Thyroid gland (tissue), 4 donors: Measurements from ENCODE around the gene GLB1L3. TPM values are rescaled to one million over a fixed set of nuclear protein-coding genes. Genes with fewer than 3 reads are reported as not detected.
A peak's percentile ranks its signal among the peaks of the same experiment; 100 is the strongest.

Source experiments
- DNase-seq, 2 donors: peaks; one replicate each; pipeline ENCODE4 v3.0.0-alpha.2; 2019
- H3K27ac ChIP-seq, 3 donors: fragments of 200-600 bp; sonication (generic); 1 replicate in 2 of 3; 2 replicates in 1 of 3; pipeline ENCODE4 v1.5.1; 2016 to 2019; ENCODE audit warnings: mild to moderate bottlenecking in 1 of 3, moderate library complexity in 1 of 3
- H3K27me3 ChIP-seq: fragments of 200-600 bp; sonication (generic); one replicate; pipeline ENCODE4 v1.5.1; 2019
- H3K36me3 ChIP-seq, 2 donors: fragments of 200-600 bp; sonication (generic); one replicate each; pipeline ENCODE4 v1.5.1; 2016 to 2019
- H3K4me1 ChIP-seq, 2 donors: fragments of 200-600 bp; sonication (generic); one replicate each; pipeline ENCODE4 v1.5.1; 2017 to 2019
- H3K4me3 ChIP-seq, 3 donors: fragments of 200-600 bp; sonication (generic); replicated peaks in 1 of 3; 1 replicate in 2 of 3; 2 replicates in 1 of 3; pipeline ENCODE4 v1.5.1; 2016; ENCODE audit warnings: mild to moderate bottlenecking in 1 of 3
- H3K9me3 ChIP-seq: fragments of 200-600 bp; sonication (generic); one replicate; pipeline ENCODE4 v1.5.1; 2017
- CTCF ChIP-seq, 6 experiments: fragments of 200-600 bp in 3 of 6; fragments of 450-650 bp in 3 of 6; sonication (generic) in 3 of 6; IDR thresholded peaks; one replicate each; pipeline ENCODE4 v1.5.1; 2016 to 2019; ENCODE audit warnings: antibody characterized with exemption in 6 of 6, mild to moderate bottlenecking in 2 of 6, inconsistent platforms in 1 of 6, moderate library complexity in 1 of 6
- POLR2A ChIP-seq, 2 donors: fragments of 450-650 bp; IDR thresholded peaks; one replicate each; pipeline ENCODE4 v1.6.1; 2017; ENCODE audit warnings: antibody characterized with exemption in 2 of 2, mild to moderate bottlenecking in 2 of 2, moderate library complexity in 1 of 2
- WGBS, 2 donors: methylation state at CpG; one replicate each; pipeline ENCODE4 v1.1.5; 2017; 5-methylcytosine and 5-hydroxymethylcytosine counted together
- intact Hi-C: fragments of 100-400 bp; cut with DNase I; formaldehyde crosslinking; loops from one replicate; pipeline ENCODE4 v1.15.1; 2023
- total RNA-seq, 4 donors: library from RNA; depleted of rRNA; stranded (reverse); fragments of >200 nt; gene quantifications; one replicate each; pipeline ENCODE4 v1.2.3, GENCODE V29; 2016

GLB1L3 gene
- total RNA-seq, 4 donors from 2014 or later = 0.63 to 2.0 (median 0.94) TPM

DNA sequence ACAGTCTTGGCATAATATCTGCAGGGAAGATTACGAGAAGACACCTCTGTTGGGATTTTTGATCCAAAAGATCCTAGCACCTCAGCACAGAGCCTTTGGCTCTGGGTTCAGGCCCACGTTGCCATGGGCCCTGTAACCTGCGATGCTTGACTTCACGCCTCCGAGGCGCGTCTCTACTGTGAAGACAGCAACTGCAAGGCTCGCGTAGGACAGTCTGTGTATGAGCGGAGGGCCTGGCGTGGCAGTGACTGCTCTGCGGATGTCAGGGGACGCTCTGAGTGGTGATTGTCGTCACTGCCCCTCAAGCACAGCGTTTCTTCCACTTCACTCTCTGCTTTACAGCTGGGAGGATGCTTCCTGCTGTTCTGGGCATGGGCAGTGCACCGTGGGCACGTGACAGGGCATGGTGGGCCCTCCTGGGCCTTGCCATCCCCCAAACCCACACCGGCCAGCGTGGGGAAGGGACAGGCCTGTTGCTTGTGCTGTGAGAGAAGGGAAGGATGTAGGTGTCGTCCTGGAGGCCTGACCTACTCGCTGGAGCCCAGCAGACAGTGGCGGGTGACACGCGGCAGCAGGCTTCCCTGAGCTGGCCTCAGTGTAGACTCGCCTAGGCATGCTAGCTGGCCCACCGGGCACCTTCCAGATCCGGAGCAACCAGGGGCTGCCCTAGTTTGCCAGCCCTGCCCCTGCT lies 82.1 kb downstream of the GLB1L3 start:
- Histone ChIP-seq H3K27ac (no peak overlapping the region), H3K4me3 (no peak overlapping the region), H3K27me3 (no peaks in the 10 kb centered on the region), H3K9me3 (no peaks in the 10 kb centered on the region), H3K4me1 (peaks cover 15 to 42% of the 10 kb centered on the region in 2 donors), H3K36me3 (no peaks in the 10 kb centered on the region)
- no peak for DNase-seq
- TF ChIP-seq CTCF (IDR thresholded peaks at IDR 0.05) = no peak
- no peak for TF ChIP-seq POLR2A (IDR thresholded peaks at IDR 0.05)
- WGBS, 2 donors = 89 to 93% methylated on average over 21 to 24 of the region's 27 CpGs
- intact Hi-C loops = no loop called here

DNA sequence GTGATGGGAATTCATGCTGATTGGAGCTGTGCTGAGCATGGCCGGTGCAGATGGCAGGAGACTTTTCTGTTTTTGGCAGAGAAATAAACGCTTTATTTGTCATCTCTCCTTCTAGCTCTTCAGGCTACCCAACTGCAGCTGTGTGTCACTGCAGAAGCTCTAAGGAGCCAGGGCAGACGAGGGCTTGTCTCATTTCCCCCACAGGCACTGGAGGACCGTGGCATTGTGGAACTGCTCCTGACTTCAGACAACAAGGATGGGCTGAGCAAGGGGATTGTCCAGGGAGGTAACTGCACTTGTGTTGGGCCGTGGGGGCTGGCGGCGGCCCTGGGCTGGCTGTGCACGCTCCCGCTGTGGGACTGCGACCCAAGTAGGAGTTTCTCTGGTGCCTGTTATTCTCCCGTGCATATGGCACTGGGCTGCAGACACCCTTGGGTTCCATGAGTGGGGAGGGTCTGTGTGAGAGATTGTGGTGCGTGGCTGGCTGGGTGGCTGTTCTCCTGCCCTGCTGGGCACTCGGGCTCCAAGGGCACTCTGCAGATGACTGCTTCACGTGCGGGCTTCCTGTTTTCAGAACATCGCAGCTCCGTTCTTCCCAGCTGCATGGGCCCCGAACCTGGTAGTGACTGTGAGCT lies 82.8 kb downstream of the GLB1L3 start:
- no peaks in the 10 kb centered on the region for H3K9me3 ChIP-seq
- no peaks in the 10 kb centered on the region for H3K27me3 ChIP-seq
- no peak for DNase-seq
- no peak overlapping the region for H3K4me3 ChIP-seq
- H3K27ac ChIP-seq = no peak overlapping the region
- intact Hi-C loops = no loop called here
- peaks cover 15 to 45% of the 10 kb centered on the region in 2 donors for H3K4me1 ChIP-seq
- no peaks in the 10 kb centered on the region for H3K36me3 ChIP-seq
- TF ChIP-seq CTCF (IDR thresholded peaks at IDR 0.05) (no peak), POLR2A (IDR thresholded peaks at IDR 0.05) (no peak)
- 92 to 93% methylated on average over 15 to 18 of the region's 18 CpGs for WGBS, 2 donors

- H3K36me3 ChIP-seq = no peaks in the 10 kb centered on the region
- no peak overlapping the region for H3K27ac ChIP-seq
- H3K9me3 ChIP-seq = no peaks in the 10 kb centered on the region
- H3K4me3 ChIP-seq = no peak overlapping the region
- WGBS, 2 donors = 79 to 84% methylated on average over 10 of the region's 10 CpGs
- no peaks in the 10 kb centered on the region for H3K27me3 ChIP-seq
- TF ChIP-seq CTCF (IDR thresholded peaks at IDR 0.05) (no peak), POLR2A (IDR thresholded peaks at IDR 0.05) (no peak)
- intact Hi-C loops = loop anchor here (10.0 kb wide), 1 partner anchor 115 kb away; no protein-coding TSS in a partner anchor
- H3K4me1 ChIP-seq = peaks cover 15 to 45% of the 10 kb centered on the region in 2 donors
- no peak for DNase-seq
These were observed 83.5 kb downstream of the GLB1L3 start for GRCh38 chr11:134359646-134360045.

GRCh38 chr11:134360050-134360835 lies 84.1 kb downstream of the GLB1L3 start:
- Histone ChIP-seq H3K36me3 (no peaks in the 10 kb centered on the region), H3K9me3 (no peaks in the 10 kb centered on the region), H3K4me3 (no peak overlapping the region), H3K4me1 (peaks cover 15 to 46% of the 10 kb centered on the region in 2 donors), H3K27ac (no peak overlapping the region), H3K27me3 (no peaks in the 10 kb centered on the region)
- intact Hi-C loops = loop anchor here (10.0 kb wide), 1 partner anchor 115 kb away; no protein-coding TSS in a partner anchor
- peak; percentile 84 to 91 for DNase-seq
- 22 to 29% methylated on average over 26 to 30 of the region's 30 CpGs for WGBS, 2 donors
- peak; percentile 46 to 97 (median 88) for TF ChIP-seq CTCF (IDR thresholded peaks at IDR 0.05)
- no peak for TF ChIP-seq POLR2A (IDR thresholded peaks at IDR 0.05)
